GM19372 (cell line): Measurements from ENCODE around the gene WNK2.

Source experiments
- ATAC-seq: cut with Tn5 transposase; IDR thresholded peaks from one replicate; pipeline ENCODE4 v1.9.1; 2021; ENCODE audit warnings: mild to moderate bottlenecking, low read depth, moderate library complexity; ENCODE audit not compliant: unreplicated experiment

WNK2 gene

GRCh38 chr9:93288341-93288740 is 104.4 kb downstream of the WNK2 start:
- no peak for ATAC-seq

- no peak for ATAC-seq
Measured at GRCh38 chr9:93288891-93289883, 105.2 kb downstream of the WNK2 start.

- ATAC-seq: no peak
Measured at GRCh38 chr9:93290495-93291434, 106.8 kb downstream of the WNK2 start.

DNA sequence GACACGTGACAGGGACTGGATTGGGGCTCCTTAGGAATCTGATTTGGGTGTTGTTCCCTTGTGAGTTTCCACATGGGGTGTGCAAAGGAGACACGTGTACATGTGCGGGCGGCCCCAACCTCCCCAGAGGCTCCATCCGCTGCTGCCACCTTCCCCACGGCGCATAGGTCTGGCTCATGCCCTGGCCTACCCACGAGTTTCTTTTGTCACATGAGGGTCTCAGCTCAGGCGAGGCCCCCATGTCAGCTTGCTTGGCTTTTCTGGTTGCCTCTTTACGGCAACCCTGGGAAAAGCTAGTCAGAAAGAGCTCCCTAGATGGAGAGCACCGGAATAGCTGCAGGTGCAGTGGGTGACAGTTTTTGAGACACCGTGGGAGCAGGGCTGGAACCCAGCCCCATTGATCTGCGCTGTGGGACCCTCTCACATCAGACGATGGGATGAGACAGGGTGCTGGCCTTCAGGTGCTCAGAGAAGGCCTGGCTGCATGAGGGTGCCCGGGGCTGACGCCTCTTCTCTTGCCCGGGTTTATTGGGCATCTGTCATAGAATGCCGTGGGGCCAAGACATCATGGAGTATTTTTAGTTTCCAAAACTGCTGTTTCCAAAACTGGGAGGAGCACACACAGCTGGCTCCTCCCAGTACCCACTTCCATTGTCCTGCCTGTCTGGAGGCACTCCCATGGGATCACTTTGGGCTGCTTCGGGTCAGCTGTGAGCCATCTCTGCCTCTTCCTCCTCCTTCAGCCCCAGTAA is 107.8 kb downstream of the WNK2 start:
- ATAC-seq: no peak

GRCh38 chr9:93292288-93292615 is 108.3 kb downstream of the WNK2 start:
- no peak for ATAC-seq

DNA sequence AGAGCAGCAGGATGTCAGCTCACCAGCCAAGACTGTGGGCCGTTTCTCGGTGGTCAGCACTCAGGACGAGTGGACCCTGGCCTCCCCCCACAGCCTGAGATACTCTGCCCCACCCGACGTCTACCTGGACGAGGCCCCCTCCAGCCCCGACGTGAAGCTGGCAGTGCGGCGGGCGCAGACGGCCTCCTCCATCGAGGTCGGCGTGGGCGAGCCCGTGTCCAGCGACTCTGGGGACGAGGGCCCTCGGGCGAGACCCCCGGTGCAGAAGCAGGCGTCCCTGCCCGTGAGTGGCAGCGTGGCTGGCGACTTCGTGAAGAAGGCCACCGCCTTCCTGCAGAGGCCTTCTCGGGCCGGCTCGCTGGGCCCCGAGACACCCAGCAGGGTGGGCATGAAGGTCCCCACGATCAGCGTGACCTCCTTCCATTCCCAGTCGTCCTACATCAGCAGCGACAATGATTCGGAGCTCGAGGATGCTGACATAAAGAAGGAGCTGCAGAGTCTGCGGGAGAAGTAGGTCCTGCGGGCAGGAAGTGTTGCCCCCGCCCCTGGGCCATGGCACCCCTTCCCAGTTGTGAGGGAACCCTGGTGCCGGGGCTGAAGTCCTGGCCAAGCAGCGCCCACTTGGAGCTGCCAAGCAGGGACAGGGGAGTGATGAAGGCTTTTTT is 108.9 kb downstream of the WNK2 start:
- ATAC-seq: no peak

GRCh38 chr9:93294011-93294410 is 110.1 kb downstream of the WNK2 start:
- ATAC-seq: no peak

DNA sequence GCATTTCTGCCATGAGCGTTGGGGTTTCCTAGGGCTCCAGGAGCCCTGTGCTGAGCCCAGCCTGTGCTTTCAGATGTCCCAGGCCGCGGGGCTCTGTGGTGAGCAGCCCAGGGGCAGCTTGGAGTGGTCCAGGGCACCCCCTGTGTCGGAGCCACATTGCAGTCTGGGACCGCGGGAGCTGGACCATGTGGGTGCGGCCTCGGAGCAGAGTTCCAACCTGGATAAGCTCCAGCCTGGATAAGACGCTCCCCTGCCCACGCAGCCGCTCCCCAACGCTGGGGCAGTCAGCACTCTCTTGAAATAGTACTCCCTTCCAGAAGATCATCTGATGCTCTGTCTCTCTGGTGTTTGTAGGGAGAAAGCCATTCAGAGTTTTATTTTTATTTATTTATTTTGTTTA is 111.1 kb downstream of the WNK2 start:
- no peak for ATAC-seq

DNA sequence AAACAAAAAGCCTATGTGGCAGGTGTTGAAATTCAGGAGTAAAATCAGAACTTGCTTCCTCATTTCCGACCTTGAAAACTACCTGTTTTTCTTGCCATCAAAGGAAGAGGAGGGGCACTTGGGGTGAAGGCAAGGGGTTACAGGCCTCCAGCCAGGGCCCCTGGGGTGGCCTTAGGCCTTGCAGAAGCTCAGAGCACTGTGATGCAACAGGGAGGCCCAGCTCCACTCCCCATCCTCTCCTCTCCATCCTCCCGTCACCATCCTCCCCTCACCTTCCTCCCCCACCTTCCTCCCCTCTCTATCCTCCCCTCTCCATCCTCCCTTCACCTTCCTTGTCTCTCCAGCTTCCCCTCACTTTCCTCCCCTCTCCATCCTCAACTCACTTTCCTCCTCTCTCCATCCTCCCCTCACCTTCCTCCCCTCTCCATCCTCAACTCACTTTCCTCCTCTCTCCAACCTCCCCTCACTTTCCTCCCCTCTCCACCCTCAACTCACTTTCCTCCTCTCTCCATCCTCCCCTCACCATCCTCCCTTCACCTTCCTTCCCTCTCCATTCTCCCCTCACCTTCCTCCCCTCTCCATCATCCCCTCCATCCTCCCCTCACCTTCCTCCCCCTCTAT is 111.6 kb downstream of the WNK2 start:
- no peak for ATAC-seq

GRCh38 chr9:93296889-93297480 is 113.0 kb downstream of the WNK2 start:
- ATAC-seq: no peak

- ATAC-seq: no peak
Measured at GRCh38 chr9:93297659-93298497, 113.9 kb downstream of the WNK2 start.

- ATAC-seq: no peak
Measured at GRCh38 chr9:93298498-93299417, 114.8 kb downstream of the WNK2 start.

DNA sequence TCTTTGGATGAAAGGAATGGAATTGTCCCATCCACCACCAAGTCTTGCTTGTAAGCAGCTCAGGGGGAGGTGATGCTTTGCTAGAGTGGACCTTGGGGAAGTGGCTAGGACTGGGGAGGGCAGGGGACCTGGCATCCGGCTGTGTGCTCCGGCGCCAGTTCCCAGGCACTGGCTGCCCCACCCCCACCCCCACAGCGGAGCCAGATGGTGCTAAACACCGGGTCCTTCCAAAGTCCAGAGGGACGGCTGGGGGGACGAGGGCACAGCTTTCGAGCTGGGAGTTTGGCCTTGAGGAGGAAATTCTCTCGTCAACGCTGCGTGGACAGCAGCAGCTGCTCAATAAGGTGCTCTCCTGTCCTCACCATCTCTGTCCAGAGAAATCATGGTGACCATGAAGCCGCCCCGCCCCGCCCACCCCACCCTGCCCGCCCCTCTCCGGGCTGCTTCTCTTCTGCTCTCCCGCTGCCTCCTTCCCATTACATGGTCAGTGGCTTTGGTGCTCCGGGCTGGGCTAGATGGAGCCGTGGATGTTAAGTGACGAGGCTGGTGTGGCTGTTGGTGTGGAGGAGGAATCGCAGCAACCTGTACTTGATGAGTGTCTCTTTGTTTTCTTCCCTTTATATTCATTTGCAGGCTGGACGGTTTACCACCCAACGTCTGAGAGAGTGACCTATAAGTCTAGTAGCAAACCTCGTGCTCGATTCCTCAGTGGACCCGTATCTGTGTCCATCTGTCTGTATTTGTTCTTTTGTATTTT is 115.7 kb downstream of the WNK2 start:
- ATAC-seq: no peak

GRCh38 chr9:93300175-93300572 is 116.2 kb downstream of the WNK2 start:
- no peak for ATAC-seq

- no peak for ATAC-seq
Measured at GRCh38 chr9:93300585-93301081, 116.7 kb downstream of the WNK2 start.

DNA sequence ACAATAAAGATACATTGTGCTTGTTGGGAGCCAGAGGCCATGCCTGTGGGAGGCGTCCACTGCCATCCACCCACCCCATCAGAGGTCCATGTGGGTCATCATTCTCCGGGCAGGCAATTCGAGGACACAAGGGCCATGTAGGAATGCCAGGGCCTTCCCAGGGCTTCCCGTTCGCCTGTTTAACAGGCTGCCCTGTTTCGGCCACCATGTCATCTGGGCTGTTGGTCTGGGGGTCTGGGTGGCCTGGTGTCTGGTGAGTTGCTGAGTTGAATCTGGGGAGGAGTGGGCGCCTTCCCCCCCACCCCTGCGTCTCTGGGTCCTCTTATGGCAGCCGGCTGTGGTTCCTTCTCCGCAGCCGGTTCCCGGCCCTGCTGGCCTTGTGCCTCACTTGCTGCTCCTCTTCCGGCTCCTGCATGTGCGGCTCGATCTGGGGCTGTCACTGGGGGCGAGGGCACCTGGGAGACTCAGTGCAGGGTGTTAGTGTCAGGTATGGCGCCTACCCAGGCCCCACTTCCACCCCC is 117.4 kb downstream of the WNK2 start:
- no peak for ATAC-seq
